Activated T-cell treated with anti-CD3 and anti-CD28 coated beads, Interleukin-2, amount 50 U/mL, for 1 hour (primary cell): ENCODE results near the gene BTBD9.
"Not testable (repeated sequence)": the region's sequence is repeated elsewhere in the genome, so short reads cannot be mapped to it uniquely, and the experiment has no call there.

Source experiments
- DNase-seq: peaks from one replicate; pipeline ENCODE4 v3.0.0-alpha.2; 2020

BTBD9 gene

GRCh38 chr6:38648629-38649028, 8.9 kb upstream of the BTBD9 start:
- no peak for DNase-seq

- DNase-seq = no peak
Observed at GRCh38 chr6:38646166-38646878, 6.6 kb upstream of the BTBD9 start.

- DNase-seq = no peak
Observed at GRCh38 chr6:38644951-38645350, 5.2 kb upstream of the BTBD9 start.

DNA sequence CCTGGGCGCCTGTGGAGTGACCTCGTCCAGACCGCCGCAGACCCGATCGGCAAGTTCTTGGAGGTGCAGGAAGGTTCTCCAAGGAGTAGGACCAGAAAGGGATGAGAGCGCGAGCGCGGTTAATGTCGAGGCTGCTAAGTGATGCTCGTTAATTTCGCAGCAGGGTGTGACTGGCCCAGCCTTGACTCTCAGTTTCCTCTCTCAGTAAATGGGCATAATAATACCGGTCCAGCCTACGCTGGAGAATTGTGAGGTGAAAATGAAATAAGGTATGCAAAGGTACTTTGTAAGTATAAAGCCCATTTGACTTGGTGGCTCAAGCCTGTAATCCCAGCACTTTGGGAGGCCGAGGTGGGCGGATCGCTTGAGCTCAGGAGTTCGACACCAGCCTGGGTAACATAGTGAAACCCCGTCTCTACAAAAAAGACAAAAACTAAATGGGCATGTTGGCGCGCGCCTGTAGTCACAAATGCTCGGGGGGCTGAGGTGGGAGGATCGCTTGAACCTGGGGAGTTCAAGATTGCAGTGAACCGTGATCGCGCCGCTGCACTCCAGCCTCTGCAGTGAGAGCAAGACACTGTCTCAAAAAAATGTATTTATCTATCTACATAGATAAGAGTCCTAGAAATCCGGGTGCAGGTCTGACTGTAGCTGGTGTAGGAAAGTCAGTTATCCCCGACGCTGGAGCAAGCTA, 634 bp upstream of the BTBD9 start:
- DNase-seq = no peak

DNA sequence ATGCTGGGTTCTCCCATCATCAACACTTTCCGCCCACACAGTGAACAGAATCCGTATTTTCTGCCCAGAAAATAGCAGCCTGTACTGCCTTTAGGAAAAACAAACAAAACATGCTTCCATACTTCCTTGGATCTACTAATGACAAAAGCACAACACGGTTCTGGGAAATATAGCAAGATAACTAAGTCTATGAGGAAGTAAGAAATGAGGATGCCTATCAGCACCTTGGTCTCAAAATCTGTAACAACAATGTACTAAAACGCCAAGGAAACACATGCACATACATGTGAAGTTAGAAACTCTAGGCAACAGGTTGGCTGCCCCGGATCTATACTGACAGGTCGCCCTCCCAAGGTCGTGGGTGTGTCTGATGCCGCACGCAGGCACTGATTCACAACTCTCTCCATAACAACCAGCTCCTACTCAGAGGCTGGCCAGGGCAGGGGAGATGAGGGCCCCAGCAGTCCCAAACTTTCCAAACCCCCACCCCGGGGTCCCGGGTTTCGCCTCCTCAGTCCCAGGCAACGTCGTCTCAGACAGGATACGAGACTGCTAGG, 710 bp downstream of the BTBD9 start:
- DNase-seq = peak; percentile 73

DNA sequence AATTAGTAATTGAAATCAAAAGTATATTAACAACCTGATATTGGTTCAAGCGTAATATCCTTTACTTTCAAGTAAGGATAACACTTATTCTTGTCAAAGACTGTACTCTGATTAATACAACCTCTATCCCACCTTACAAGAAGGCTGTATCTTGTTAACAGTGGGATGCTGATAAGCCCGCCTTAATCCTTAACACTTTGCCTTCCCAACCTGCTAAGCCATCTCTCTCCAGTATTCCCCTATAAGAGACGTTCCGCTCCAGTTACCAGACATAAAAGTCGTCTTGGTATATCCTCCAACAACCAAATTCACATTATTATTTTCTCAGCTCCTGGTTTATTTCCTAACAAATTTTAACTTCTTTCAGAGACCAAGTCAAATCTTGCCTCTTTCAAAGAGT, 2.0 kb downstream of the BTBD9 start:
- DNase-seq = no peak

DNA sequence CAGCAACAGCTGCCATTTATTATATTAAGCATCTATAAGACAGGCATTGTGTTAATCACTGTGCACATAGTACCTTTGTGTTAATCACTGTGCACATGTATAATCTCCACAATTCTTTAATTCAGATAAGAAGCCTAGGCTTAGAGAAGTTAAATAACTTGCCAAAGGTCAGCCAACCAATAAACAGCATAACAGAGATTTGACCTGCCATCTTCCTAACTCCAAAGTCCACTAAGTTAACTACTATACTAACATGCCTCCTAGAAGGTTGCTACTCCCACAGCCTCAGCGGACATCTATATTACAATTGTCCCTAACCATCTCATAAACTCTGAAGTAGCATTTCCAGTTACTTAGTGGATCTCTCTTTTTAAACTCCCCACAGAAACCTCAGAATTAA, 3.7 kb downstream of the BTBD9 start:
- DNase-seq = no peak

- no peak for DNase-seq
Observed at GRCh38 chr6:38634518-38634917, 5.2 kb downstream of the BTBD9 start.

DNA sequence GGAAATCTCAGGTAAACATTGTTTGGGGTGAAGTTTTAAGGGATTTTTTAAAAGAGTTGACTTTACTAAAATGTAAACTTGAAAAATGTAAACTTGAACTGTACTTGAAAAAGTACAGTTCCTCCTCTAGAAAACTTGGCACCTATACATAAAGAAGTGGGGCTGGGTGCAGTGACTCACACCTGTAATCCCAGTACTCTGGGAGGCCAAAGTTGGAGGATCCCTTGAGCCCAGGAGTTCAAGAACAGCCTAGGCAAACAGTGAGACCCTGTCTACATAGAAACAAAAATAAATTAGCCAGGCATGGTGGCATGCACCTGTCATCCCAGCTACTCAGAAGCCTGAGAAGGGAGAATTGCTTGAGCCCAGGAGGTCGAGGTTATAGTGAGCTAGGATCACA, 7.2 kb downstream of the BTBD9 start:
- DNase-seq = no peak

DNA sequence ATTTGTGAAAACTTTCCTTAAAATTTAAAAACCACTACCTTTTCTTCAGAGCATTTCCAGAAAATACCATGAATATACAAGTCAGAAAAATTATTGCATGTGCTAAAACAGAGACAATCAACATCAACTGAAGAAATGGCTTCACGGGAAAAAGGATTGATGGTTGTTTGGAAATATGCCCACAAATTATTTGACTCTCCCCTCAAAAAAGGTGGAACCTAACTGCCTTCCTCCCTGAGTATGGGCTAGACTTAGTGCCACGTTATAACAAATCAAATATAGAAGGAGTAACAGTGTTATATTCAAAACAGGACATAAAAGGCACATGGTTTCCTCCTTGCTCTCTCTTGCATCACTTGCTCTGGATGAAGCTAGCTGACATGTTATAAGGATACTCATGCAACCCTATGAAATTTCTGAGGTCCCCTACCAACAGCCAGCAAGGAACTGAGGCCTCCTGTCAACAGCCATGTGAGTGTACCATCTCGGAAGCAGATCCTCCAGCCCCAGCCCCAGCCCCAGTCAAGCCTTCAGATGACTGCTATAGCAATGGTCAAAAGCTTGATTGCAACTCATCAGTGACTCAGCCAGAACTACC, 8.4 kb downstream of the BTBD9 start:
- no peak for DNase-seq

GRCh38 chr6:38625217-38625616, 14.5 kb downstream of the BTBD9 start:
- DNase-seq = no peak

- not testable (repeated sequence) for DNase-seq
Observed at GRCh38 chr6:38619342-38619741, 20.4 kb downstream of the BTBD9 start.

DNA sequence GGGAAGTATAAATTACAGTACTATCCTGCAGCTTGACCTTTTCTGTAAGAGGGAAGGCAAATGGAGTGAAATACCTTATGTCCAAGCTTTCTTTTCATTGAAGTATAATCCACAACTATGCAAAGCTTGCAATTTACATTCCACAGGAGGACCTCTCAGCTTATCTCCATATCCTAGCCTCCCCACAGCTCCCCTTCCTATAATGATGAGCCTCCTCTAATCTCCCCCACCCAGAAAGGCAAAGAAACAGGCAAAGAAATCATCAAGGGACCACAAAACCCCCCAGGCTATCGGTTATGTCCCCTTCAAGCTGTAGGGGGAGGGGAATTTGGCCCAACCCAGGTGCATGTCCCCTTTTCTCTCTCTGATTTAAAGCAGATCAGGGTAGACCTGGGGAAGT, 21.4 kb downstream of the BTBD9 start:
- not testable (repeated sequence) for DNase-seq

- no peak for DNase-seq
Observed at GRCh38 chr6:38617856-38618255, 21.9 kb downstream of the BTBD9 start.

DNA sequence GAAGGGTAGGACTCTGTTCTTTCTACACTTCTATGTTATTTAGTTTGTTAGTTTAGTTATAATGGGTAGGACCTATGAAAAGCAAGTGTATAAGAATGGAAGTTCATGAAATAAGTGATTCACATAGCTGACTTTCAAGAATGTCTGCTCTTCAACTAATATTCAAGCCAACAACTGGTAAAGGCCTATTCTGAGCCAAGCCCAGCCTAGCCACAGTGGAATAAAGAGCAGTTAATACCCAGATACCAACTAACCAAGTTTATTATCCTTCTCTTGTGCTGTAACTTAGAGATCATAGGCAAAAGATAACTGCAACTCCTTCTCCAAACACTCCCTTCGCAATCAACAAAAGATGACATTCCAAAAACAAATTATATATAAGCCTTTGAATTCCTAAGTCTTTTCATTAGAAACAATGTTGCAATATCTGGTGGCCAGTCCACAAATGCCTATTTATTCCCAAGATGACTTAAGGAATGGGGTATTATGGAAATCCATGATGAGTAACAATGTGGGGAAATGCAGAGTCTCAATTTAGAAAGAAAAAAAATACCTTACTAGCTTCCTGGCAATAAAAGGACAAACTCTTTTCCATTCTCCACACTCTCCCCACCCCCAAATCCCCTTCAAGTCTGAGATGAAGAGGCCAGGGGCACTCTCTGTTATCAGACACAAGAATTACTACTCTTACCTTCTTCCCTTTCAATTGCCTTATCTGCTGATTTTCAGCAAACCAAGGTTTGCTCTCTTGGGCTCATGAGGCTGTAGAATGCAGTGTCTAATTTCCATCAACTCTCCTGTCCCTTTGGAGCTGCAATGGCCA, 27.4 kb downstream of the BTBD9 start:
- no peak for DNase-seq

DNA sequence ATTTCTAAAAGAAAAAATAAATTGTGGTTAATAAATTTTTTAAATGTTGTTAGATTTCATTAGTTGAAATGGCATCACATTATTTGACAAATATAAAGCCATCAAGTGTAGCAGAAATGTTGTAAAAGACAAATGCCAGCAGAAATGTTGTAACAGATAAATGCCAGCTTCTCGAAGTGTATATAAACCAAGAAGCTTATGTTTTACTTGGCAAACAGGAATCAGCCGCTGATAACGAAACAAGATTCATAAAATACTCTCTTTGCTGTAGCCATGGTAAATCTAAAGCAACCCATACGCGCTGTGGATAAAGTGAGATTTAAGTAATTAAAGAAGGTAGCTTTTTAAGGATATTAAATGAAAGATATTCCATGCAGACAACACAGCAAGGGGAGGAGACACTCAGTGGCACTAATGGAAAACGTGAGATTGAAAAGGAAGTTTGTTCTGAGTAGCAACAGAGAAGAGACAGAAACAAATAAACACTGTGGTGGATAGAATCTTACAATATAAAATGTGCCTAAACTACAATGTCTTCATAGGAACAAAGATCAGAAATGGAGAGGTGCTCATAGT, 29.6 kb downstream of the BTBD9 start:
- DNase-seq = no peak

DNA sequence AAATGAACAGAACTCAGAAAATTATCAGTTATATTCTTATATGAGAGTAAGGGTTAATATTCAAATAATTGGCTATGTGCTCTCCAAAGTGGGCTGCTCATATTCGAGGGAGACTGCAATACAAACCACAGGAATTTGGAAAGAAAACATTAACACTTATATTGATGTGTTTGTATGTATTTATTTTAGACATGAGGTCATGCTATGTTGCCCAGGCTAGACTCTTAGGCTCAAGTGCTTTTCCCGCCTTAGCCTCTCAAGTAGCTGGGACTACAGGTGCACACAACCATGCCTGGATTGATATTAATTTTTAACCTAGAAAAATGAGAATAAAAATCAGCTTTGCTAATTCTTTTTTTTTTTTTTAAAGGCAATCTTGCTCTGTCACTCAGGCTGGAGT, 35.0 kb downstream of the BTBD9 start:
- DNase-seq = no peak

- DNase-seq = no peak
Observed at GRCh38 chr6:38603966-38604365, 35.8 kb downstream of the BTBD9 start.

DNA sequence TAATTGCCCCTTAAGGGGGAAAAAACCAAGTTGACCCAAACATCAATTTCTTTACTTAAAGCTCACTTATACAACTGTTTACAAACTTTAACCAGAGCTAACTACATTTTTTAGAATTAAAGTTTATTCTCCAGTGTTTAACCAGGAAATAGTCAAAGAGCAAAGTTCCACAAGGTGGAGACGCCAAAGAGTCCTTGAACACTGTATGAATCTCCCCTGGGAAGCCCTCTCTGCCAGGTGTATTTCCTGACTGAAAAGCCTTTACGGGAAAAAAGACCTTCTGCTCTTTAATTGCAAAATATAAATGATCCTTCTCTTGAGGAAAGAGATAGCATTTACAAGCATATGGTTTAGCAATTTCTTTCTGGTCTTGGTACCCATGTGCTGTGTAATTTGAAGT, 36.2 kb downstream of the BTBD9 start:
- DNase-seq = no peak

DNA sequence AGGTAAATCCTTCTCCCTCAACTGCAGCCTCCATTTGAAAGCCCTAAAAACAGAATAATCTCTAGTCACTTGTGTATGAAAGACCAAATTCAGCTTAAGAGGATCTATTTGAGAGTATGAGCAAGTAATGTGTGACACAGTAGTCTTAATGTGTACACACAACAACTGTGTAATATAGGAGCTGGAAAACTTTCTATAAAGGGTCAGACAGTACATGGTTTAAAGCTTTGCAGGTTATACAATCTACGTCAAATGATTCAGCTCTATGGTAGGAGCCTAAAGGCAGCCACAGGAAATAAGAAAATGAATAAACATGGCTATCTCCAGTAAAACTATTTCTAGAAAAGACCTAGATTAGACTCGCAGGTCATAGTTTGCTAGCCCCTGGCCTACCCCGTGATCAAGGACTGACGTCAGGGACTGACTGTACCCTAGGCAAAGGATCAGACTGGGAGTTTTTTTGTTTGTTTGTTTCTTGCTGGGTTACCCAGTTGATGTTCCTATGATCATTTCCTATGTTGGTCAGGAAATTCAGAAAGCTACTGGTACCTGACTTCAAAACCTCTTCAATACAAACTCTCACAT, 39.7 kb downstream of the BTBD9 start:
- no peak for DNase-seq

DNA sequence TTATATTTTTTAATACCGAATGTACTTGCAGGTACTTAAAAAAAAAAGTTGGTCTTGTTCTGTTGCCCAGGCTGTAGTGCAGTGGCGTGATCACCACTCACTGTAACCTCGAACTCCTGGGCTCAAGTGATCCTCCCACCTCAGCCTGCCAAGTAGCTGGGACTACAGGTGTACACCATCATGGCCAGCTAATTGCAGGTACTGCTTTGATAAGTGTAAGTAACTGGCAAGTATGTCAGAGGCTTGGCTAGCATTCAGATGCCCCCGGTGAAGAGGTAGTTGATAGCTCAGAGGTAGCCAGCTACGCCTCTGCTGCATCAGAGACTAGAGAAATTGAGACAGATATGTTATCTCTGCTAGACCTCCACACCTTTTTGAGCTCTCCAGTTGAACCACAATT, 40.5 kb downstream of the BTBD9 start:
- DNase-seq = no peak

DNA sequence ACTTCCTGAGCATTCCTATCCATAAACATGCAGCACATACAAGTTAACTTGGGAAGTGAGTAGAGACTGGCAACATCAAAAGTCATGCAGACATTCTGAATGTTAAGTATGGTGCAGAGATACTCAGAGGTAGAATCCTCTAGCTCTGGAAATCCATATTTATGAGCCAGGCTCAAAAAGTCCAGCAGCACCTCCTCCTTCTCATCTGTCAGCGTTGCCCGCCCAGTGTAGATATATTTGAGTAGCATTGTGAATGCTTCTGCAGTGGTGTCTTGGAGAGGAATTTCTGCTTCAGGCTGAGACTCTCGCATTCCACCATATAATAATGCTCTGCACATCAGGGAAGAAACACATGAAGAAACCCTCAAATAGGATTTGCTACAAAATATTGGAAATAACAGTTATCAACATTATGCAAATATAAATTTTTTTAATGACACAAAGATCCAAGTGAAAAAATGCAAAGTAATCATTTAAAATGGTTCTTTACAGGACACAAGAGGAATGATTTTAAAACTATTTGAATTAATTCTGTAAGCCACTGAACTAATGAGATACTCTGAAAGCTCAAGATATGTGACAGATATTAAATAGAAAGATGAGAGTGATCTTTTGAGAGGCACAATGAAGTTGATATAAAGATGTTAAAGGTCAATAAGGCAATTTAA, 45.6 kb downstream of the BTBD9 start:
- no peak for DNase-seq
